GM18909 (cell line): ENCODE data around the gene SYT7.
"Not testable (repeated sequence)": the region's sequence is repeated elsewhere in the genome, so short reads cannot be mapped to it uniquely, and the experiment has no call there.

Experiments
- ATAC-seq: cut with Tn5 transposase; IDR thresholded peaks from one replicate; pipeline ENCODE4 v1.9.1; 2021; ENCODE audit warnings: mild to moderate bottlenecking; ENCODE audit not compliant: unreplicated experiment, poor library complexity

The SYT7 gene

GRCh38 chr11:61482513-61482912, 98.4 kb downstream of the SYT7 start:
- ATAC-seq = no peak

- no peak for ATAC-seq
Measured at GRCh38 chr11:61481806-61482205, 99.1 kb downstream of the SYT7 start.

- no peak for ATAC-seq
Measured at GRCh38 chr11:61480994-61481335, 99.9 kb downstream of the SYT7 start.

- ATAC-seq = no peak
Measured at GRCh38 chr11:61480261-61480993, 100.4 kb downstream of the SYT7 start.

GRCh38 chr11:61479360-61480058, 101.4 kb downstream of the SYT7 start:
- not testable (repeated sequence) for ATAC-seq

GRCh38 chr11:61477727-61478148, 103.1 kb downstream of the SYT7 start:
- no peak for ATAC-seq

- no peak for ATAC-seq
Measured at GRCh38 chr11:61477126-61477525, 103.8 kb downstream of the SYT7 start.

GRCh38 chr11:61476371-61476770, 104.5 kb downstream of the SYT7 start:
- no peak for ATAC-seq

- ATAC-seq = no peak
Measured at GRCh38 chr11:61475433-61475832, 105.4 kb downstream of the SYT7 start.

- ATAC-seq = no peak
Measured at GRCh38 chr11:61474013-61474643, 106.7 kb downstream of the SYT7 start.

- no peak for ATAC-seq
Measured at GRCh38 chr11:61473370-61474012, 107.4 kb downstream of the SYT7 start.

GRCh38 chr11:61472868-61473267, 108.0 kb downstream of the SYT7 start:
- no peak for ATAC-seq

GRCh38 chr11:61472282-61472681, 108.6 kb downstream of the SYT7 start:
- no peak for ATAC-seq

- ATAC-seq = no peak
Measured at GRCh38 chr11:61468002-61468401, 112.9 kb downstream of the SYT7 start.

GRCh38 chr11:61467602-61468001, 113.3 kb downstream of the SYT7 start:
- not testable (repeated sequence) for ATAC-seq
